Measurements from ENCODE around the gene AADAC.
"Not testable (repeated sequence)": the region's sequence is repeated elsewhere in the genome, so short reads cannot be mapped to it uniquely, and the experiment has no call there.

AADAC gene
- total RNA-seq: 0 to 0.09 reads per million in 2 donors

DNA sequence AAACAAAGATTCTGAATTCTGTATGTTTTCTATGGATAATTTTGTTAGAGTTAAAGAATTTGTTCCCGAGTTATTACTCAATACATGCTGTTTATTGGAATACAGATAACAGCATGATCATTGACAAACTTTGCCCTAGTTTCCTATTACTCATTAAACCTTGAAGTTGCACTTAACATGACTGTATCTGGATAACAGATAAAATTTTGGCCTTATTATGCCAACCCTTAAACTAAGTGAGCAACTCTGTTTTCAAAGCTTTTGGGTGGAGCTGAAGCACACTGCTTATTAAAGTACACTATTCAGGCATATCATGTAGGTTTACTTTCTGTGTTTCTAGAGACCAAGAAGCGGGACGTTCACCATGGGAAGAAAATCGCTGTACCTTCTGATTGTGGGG lies at the start of gene AADAC:
Gene AADAC (plus strand): TSS at position 318 of the 400 bp plus-strand sequence. CDS start 47 bp downstream, at position 365.
- DNase-seq: no peak

DNA sequence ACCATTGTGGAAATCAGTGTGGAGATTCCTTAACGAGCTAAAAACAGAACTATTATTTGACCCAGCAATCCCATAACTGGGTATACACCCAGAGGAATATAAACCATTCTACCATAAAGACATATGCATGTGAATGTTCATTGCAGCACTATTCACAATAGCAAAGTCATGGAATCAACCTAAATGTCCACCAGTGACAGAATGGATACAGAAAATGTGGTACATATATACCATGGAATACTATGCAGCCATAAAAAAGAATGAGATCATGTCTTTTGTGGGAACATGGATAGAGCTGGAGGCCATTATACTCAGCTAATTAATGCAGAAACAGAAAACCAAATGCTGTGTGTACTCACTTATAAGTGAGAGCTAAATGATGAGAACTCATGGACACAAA lies 49.2 kb upstream of the AADAC start:
- DNase-seq: not testable (repeated sequence)

DNA sequence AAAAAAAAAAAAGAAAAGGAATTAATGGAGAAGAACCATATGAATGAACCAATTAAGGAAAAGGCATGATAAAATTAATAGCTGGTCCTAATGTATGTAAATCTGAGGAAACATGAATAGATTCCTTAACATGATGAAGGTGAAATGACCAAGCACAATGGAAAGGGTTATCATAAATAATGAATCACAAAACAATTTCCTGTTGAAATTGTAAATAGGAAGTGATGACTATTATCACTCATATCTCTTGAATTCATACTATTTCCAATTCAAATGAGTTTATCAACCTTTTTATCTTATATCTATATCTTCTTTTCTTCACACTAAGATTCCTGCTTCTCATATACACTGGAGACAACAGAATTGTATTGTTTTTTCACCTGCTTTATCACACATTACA lies 48.2 kb upstream of the AADAC start:
- DNase-seq: no peak

DNA sequence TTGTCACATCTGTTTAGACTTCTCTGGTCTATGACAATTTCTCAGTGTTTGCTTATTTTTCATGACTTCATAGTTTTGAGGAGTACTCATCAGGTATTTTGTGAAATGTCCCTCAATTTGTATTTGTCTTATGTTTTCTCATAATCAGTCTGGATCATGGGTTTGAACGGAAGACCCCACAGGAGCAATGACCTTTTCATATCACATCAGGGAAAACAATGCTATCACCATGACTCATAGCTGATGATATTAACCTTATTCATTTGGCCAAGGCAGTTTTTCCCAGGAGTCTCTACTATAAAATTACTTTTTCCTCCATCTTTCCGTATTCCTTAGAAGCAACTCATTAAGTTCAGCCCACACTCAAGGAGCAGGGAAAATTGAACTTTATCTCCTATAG lies 47.5 kb upstream of the AADAC start:
- DNase-seq: no peak

DNA sequence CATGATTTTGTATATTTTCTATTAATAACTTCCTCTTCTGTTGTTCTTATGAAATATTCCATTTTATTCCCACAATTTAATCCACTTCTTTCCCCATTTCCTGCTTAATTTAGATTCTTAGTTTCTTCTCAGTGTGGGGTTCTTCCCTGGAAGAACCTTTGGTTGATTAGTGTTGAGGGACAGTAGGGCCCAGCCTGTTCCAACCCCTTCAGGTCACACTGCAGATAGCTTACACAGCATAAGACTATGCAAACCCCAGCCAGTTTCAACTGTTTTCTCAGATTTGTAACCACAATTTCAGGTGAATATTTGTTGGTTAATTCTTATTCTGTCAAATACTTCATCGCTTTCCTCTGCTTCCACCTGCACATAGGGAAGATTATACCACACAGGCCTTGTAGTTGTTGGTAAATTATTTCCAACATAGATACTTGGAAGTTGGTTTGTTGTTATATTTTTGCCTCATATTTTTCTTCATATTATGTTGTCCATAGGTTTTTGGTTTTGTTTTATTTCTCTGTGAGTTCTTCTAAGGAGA lies 45.5 kb upstream of the AADAC start:
- no peak for DNase-seq

GRCh38 chr3:151769175-151769574 lies 44.7 kb upstream of the AADAC start:
- DNase-seq: no peak

- no peak for DNase-seq
Observed at GRCh38 chr3:151770956-151771355, 43.0 kb upstream of the AADAC start.

DNA sequence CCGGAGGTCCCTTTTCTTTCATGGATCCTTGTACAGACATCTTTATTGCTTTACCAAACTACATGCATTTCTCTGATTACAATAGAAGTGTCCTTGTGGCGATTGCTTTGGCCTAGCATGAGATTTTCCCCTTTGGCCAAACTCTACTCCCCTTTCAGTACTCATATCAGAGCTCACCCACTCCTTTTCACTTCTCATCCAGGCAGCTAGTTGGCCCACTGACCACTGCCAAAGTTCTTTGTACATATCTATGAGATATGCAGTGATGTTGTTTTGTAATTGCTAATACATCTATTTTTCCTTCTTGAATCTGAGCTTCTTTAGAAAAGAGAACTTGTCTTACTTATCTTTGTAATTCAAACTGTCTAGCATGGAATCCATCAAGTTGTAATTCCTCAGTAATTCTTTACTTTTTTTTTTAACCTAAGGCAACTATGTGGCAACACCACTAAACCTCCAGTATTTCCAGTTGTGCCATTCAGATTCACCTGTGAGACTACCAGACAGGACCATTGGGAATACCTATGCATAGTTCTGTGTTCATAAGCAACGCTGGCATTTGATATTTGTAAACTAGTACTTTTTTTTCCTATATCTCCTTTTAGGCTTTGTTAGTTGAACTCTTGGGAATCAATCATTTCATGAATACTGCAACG lies 41.0 kb upstream of the AADAC start:
- DNase-seq: no peak

DNA sequence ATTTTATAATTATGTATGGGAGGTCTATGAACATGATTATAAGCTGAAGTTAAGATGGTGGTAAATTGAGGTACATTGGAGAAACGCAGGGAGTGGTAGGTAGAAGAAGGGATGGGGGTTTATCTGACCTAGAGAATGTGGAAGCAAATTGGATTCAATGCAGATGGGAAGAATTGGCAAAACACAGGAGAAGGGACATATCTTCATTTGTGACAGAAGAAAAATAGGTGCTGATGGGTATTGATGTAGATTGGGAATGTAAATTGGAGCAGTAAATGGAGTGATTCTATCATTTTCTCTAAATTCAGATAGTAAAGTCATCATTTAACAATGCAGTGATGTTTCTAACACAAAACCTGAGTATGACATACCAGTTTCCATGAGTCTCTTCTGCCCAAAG lies 39.7 kb upstream of the AADAC start:
- no peak for DNase-seq

- no peak for DNase-seq
Observed at GRCh38 chr3:151774910-151775309, 39.0 kb upstream of the AADAC start.

DNA sequence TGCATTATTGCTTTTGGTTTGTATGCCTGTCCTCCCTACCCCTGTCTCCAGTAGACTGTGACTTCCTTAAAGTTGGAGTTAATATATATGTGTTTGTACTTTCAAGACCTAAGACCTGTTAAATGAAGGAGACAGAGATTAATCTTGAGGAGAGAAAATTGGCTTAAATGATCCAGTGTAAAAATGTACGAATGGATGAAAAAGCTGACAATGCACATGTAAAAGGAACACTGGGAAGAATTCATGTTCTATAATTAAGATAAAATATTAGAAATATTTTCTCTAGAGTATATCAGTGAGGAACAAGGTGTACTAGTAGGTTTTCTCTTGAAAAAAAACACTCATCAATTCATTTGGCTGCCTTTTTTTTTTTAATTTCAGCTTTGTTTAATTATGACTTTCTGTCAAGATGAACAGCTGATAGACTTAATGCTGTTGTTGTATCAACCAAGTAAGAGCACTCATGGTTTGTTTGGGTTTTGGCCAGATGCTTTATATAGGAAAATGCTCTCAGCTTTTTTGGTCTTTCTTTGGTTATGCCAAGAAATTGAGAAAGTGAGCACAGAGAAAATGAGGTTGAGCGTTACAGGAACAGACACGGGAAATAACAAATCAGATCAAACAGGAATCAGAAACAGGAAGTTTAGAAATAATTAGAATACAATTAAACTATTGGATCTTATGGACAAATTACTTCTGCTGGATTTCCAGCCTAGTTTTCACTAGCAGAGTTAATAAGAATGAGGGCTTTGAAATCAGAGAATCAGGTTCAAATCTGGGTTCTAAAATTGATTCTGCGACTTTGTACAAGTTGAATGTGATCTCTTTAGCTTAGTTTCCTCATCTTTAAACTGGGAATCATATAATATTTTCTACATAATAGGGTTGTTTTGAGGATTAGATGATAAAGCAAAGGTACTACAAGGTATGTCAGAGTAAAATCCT lies 38.3 kb upstream of the AADAC start:
- DNase-seq: no peak

GRCh38 chr3:151776259-151776740 lies 37.6 kb upstream of the AADAC start:
- DNase-seq: no peak

DNA sequence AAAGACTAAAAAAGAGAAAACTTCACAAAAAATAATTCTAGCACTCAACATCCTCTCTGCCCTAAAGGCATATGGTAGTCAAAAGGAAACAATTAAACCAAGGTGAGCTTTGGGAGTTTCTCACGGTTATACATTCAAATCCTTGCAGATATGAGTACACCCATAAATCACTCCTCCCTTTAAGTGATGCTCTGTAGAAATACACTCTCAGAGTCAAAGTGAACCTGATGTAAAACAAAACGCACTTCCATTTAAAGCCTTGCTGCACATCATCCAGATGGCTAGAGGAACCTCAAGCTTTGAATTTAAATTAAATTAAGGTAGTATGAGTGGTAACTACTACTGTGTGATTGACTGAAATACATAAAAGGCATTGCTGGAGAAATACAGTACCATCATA lies 36.0 kb upstream of the AADAC start:
- no peak for DNase-seq

GRCh38 chr3:151787626-151788025 lies 26.3 kb upstream of the AADAC start:
- DNase-seq: no peak

- no peak for DNase-seq
Observed at GRCh38 chr3:151788401-151788800, 25.5 kb upstream of the AADAC start.

DNA sequence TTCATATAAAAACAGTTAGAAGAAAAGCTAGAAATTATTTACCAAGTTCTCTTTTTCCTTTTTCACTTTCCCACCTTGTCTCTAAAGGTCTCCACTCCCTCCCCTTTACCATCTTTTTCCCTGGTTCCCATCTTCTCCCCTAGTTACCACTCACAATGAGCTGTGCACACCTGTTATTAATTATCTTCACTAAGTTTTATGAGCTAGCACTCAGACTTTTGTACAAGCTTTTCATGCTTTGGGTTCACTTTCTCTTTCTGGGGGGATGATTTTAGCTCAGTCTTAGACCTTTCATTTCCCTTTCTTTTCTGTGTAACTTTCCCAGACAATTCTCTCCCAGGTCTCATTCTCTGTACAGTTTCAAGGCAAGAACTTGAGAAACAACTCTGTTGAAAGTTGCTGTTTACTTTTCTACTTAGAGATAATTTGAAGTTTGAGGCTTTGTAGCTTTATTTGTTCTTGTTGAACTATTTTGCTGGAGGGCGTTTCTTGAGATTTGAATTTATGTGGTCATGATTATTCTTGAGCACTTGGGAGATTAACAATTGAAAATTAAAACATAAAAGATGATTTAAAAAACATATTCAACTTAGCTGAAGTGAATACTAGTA lies 24.0 kb upstream of the AADAC start:
- DNase-seq: no peak

DNA sequence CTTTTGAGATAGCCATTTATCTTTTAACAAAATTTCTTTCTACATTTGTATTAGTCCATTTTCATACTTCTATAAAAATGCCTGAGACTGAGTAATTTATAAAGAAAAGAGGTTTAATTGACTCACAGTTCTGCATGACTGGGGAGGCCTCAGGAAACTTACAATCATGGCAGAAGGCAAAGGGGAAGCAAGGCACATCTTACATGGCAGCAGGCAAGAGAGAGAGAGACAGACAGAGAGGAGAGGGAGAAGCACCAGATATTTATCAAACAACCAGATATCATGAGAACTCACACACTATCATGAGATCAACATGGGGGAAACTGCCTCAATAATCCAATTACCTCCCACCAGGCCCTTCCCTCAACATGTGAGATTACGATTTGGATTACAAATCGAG lies 23.2 kb upstream of the AADAC start:
- not testable (repeated sequence) for DNase-seq

GRCh38 chr3:151792411-151792810 lies 21.5 kb upstream of the AADAC start:
- DNase-seq: no peak

GRCh38 chr3:151793636-151794035 lies 20.3 kb upstream of the AADAC start:
- DNase-seq: no peak

- no peak for DNase-seq
Observed at GRCh38 chr3:151794080-151794479, 19.8 kb upstream of the AADAC start.

- no peak for DNase-seq
Observed at GRCh38 chr3:151795276-151795675, 18.6 kb upstream of the AADAC start.

- no peak for DNase-seq
Observed at GRCh38 chr3:151796105-151796680, 17.7 kb upstream of the AADAC start.

DNA sequence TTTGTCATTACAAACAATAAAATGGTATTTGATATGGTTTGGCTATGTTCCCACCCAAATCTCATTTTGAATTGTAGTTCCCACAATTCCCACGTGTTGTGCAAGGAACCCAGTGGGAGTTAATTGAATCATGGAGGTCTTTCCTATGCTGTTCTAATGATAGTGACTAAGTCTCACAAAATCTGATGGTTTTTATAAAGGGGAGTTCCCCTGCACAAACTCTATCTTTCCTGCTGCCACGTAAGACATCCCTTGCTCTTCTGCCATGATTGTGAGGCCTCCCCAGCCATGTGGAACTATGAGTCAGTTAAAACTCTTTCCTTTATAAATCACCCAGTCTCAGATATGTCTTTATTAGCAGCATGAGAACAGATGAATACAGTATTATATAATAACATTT lies 15.4 kb upstream of the AADAC start:
- DNase-seq: no peak

Measured in activated gamma-delta T cell (primary cell).